ENCODE results near the gene DRAM1.

Gene DRAM1

DNA sequence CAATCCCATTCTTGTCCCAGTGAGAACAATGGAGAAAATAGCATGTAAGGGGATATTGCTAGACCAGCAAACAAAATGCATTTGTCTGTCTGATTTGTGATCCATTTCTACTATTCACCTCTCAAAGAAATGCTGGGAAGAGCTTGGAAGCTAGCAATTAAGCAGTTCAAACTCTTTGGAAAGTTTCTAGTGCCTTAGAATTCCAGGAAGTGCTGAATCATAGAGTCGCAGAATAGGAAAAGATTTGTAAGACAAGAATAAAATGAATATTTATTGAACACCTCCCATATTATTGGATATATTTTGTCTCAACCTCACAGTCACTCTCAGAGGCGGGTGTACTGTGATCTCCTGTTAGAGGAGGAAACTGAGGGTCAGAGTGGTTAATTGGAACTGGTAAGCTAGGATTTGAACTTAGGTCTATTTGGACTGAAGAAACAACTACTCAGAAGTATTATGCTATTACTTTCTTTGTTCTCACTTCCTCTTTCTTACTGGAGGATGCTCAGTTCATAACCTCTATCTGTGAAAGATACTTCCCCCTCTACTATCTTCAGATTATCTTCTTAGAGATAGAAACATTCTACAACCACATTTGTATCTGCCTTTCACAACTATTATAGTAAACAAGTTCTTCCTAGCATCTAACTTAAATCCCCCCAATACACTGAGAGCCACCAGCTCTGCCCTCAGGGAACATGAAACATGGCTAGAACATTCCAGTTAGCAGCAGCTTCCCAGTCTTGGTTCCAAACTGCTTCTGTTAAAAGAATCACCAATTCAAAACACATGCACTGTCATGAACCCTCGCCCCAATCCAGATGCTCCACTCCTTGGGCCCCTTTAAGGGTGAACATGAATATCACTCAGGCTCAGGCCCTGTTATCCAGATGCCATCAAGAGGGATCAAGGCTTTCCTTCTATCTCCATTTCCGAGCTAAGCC, 64.2 kb downstream of the DRAM1 start:
- no peak for DNase-seq (ENCODE audit: low spot score)

GRCh38 chr12:101942250-101942605, 64.8 kb downstream of the DRAM1 start:
- DNase-seq (ENCODE audit: low spot score): no peak

GRCh38 chr12:101945369-101946232, 68.2 kb downstream of the DRAM1 start:
- DNase-seq (ENCODE audit: low spot score): no peak

DNA sequence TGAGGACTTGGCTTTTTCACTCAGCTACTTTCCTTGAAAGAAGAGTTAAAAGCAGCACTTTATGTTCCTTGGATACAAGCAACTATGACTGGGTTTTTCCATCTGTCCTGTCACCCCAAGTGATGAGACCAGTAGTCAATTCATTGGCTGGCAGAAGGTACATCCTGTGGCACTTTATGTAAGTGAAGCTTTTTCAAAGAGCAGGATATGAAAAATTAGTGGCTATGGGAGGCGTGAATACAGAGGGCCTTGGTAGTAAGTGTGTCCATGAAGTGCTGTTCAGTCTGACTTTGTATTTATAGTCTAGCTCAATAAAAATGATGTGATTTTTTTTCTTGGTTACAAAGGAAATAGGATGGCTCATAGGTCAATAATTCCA, 68.8 kb downstream of the DRAM1 start:
- DNase-seq (ENCODE audit: low spot score): no peak

GRCh38 chr12:101947316-101947715, 69.9 kb downstream of the DRAM1 start:
- no peak for DNase-seq (ENCODE audit: low spot score)

GRCh38 chr12:101948365-101948764, 71.0 kb downstream of the DRAM1 start:
- DNase-seq (ENCODE audit: low spot score): no peak

DNA sequence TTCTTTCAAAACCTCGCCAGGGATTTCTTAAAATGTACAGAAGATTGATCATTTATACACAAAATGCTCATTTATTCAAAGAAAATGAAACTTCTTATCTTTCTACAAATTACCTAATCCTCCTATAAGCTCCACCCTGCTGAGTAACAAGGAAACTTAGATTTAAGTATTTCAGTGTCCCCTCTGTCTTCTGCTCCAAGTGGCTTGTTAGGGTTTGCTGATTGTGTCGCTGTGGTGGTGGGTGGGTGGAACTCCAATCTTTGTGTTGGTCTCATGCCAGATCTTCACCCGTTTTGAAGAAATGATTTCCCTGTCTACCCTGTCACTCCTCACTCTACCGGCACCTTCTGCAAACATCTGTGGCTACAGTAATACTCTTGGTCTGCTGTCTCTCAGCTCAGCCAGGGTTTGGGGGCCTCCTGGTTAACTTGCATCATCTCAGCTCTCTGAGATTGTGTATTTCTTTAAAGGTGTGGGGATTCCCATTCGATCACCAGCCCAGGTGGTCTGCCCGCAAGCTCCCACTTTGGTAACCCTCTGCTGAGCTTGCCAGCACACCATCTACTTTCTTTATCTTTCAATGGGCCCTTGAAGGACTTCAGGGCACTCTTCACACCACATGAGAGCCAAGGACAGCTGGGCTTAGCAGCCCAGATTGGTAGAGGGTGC, 73.8 kb downstream of the DRAM1 start:
- DNase-seq (ENCODE audit: low spot score): no peak

- DNase-seq (ENCODE audit: low spot score): no peak
These were observed 76.7 kb downstream of the DRAM1 start for GRCh38 chr12:101954113-101954512.

DNA sequence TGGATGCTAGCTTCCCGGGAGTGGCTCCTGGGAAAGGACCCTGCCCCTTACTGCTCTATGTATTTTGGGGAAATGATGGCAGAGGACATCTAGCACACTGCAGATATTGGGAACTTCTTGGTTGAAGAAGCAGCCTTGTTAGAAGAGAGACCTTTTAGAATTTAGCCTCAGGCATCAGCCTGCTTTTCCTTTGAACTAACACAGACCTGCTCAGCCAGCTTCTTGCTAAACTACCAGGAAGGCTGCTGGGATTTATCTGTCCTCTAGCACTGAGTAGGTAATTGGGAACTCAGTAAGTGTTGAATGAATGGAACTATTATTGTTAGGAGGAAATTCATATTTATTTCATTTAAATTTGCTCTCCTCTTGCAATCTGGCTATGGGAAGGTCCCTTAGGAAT, 77.3 kb downstream of the DRAM1 start:
- no peak for DNase-seq (ENCODE audit: low spot score)

DNA sequence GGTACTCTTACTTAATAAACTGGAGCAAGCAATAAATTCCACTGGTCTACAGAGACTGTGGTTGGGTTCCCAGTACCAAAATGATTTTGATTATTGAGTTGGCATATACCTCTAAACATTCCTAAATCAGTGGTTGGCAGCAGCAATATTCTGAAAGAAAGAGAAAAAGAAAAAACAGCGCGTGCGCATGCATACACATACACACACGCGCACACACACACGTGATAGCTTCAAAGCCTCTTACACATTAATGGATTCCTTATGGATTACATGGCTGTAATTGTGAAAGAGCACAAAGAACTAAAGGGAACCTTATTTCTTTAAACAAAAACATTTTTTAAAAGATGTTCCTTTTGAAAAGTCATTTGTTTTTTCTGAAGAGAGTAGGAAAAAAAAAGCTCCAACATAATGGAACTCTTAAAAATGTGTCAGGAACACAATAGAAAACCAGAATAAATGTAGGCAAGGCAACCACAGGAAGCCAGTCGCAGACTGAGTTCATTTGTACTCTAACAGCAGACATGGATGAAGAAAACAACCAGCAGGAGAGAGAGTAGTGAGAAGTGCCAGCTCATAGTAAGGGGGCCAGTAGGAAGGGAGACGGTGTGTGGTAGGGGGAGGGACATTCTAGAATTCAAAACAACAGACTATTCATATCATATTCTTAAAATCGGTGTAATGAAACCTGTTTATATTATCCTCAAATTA, 80.0 kb downstream of the DRAM1 start:
- DNase-seq (ENCODE audit: low spot score): no peak

GRCh38 chr12:101959607-101960006, 82.2 kb downstream of the DRAM1 start:
- no peak for DNase-seq (ENCODE audit: low spot score)

GRCh38 chr12:101962486-101962885, 85.1 kb downstream of the DRAM1 start:
- no peak for DNase-seq (ENCODE audit: low spot score)

GRCh38 chr12:101963697-101964096, 86.3 kb downstream of the DRAM1 start:
- DNase-seq (ENCODE audit: low spot score): no peak

- no peak for DNase-seq (ENCODE audit: low spot score)
These were observed 89.1 kb downstream of the DRAM1 start for GRCh38 chr12:101966496-101966895.

GRCh38 chr12:101967506-101967905, 90.1 kb downstream of the DRAM1 start:
- DNase-seq (ENCODE audit: low spot score): no peak

DNA sequence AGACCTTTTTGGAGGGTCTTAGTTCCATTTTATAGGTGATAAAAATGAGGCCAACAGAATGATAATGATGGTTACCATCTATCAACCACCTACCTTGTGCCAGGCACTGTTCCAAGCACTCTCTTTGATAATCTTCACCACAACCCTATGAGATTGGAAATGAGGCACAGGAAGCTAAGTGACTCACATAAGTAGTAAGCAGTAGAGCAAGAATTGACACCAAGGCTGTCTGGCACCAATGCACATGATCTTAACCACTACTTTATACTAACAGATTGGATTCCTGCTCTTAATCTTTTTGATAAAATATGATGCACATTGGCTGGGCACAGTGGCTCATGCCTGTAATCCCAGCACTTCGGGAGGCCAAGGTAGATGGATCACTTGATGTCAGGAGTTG, 91.4 kb downstream of the DRAM1 start:
- DNase-seq (ENCODE audit: low spot score): no peak
